GM18508 (cell line): ENCODE data around the gene CHST6.

Experiments used
- ATAC-seq: cut with Tn5 transposase; IDR thresholded peaks from one replicate; pipeline ENCODE4 v1.9.1; 2021; ENCODE audit warnings: moderate number of reproducible peaks; ENCODE audit not compliant: insufficient read depth, unreplicated experiment

Gene CHST6

GRCh38 chr16:75478480-75479345 is 16.5 kb downstream of the CHST6 start:
- no peak for ATAC-seq

GRCh38 chr16:75477680-75478473 is 17.4 kb downstream of the CHST6 start:
- no peak for ATAC-seq

GRCh38 chr16:75476817-75477216 is 18.4 kb downstream of the CHST6 start:
- no peak for ATAC-seq

GRCh38 chr16:75475420-75475847 is 19.8 kb downstream of the CHST6 start:
- no peak for ATAC-seq

DNA sequence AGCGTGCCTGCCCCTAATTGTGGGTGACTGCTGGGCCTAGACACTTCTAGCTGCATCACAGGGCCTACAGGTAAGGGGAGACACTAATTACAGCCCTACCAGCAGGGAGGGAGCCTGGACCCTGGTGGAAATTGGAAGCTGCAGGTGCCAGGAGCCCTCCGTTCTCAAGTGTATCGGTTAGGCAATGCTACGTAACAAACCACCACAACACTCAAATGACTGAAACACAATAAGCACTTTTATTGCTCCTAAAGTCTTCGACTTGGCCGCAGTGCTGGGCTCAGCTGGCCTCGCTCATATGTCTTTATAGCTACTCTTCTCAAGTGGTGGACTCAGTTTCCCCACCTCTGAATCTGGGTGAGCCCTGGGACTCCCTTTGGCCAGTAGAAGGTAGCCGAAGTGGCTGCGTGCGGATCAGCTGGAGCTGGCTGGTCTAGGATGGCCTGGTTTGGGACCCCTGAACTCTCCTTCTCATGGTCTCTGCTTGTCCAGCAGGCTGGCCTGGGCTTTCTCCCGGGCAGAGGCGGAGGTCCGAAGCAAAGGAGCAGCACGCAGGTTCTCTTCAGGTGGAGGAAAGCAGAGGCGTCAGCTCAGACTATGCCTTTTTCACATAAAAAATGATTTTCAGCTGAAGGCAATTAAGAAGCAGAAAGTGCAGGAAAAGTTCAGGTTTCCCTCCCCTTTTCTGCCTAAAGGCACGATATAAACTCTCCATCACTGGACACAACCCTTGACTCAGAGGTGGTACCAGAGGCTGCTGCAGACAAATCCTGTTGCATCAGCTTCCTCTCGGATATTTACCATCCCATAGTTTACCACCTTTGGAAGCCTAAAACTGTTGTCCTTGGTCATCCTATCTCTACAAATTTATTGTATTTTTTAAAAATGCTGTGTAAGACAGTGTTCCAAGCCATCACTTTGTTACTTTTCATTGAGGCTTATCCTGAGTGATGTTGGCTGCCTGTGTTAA is 22.0 kb downstream of the CHST6 start:
- ATAC-seq = no peak

GRCh38 chr16:75471723-75472633 is 23.3 kb downstream of the CHST6 start:
- no peak for ATAC-seq

GRCh38 chr16:75466760-75467159 is 28.5 kb downstream of the CHST6 start:
- no peak for ATAC-seq

GRCh38 chr16:75464122-75464918 is 30.9 kb downstream of the CHST6 start, which contains the start of gene TMEM170A:
TSS of gene TMEM170A (minus strand) at chr16:75464689. CDS start at chr16:75464600, 89 bp downstream.
- peak; percentile 88 for ATAC-seq

DNA sequence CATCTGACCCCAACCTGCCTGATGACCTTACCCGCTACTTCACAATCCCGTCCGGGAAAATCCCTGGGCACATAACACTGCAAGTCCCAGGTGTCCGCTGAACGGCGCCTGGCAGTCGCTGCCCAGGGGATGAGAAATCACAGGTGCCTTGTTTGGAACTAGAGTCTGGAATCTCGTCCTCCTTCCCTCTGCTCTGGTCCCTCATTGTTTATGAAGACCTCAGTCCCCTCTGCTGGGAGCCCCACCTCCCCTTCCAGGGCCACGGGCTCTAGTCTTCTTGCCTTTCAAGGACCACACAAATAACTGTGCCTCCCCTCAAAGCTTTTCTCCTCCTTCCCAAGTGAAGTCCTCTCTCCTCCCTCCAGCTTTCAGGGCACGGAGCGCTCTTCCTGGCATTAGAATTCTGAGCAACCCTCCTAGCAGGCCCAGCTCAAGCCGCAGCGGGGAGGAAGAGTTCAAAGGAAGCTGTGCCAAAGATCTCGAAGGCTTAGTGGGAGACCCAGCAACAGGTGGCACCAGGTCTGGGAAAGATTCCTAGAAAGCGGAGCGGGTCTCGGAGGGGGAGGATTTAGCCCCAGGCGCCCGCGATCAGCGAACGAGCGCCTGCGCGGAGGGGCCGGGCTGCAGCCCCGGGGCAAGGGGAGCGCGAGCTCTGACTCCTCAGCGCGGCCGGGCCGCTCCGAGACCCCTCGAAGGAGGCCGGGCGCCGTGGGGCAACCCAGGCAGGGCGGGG is 31.7 kb downstream of the CHST6 start:
- ATAC-seq = peak; percentile 2

GRCh38 chr16:75462806-75463205 is 32.4 kb downstream of the CHST6 start:
- no peak for ATAC-seq

DNA sequence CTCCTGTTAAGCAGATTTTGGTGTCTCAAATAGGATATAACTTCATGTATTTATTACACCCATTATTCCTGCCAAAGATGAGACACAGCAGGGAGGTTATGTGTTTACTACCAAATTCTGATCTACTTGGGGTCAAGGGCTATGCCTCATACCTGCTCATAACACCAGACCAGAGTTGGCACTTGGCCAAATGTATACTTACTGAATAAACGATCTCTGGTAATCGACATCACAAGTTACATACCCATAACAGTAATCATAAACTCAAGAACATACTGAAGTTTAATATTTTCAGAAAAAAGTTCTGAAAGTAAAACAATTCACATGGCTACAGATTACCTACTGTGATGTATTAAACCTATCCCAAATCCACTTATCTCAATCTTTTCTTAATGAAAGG is 33.7 kb downstream of the CHST6 start:
- ATAC-seq = no peak

GRCh38 chr16:75460446-75460845 is 34.8 kb downstream of the CHST6 start:
- ATAC-seq = no peak

DNA sequence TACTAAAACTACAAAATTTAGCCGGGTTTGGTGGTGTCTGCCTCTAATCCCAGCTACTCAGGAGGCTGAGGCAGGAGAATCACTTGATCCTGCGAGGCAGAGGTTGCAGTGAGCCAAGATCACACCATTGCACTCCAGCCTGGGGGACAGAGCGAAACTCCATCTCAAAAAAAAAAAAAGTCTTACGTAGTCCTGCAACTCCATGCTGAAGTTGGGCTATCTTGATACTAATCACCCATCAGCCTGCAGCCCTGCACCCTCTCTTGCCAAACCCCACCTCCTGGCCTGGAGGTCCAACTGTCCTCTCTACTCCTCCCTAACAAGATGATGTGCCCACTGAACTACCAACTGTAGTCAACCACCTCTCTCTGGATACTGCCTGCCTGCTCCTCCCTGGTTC is 35.5 kb downstream of the CHST6 start:
- ATAC-seq = no peak

GRCh38 chr16:75458439-75458838 is 36.8 kb downstream of the CHST6 start:
- no peak for ATAC-seq

DNA sequence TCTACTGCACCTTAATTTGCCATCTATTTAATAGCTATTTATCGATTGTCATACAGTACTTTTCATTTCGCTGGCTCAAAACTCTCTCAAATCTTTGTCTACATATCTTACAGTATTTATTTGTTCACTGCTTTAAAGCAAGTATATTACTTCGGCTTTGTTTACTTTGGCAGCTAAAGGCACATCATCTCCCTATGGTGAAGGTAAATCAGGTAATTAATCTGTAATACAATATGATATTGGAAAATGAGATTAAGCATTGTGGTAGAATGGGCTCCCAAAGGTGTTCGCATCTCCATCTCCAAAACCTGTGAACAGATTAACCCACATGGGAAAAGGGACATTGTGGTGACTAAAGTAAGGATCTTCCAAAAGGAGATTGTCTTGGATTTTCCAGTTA is 37.2 kb downstream of the CHST6 start:
- no peak for ATAC-seq

- no peak for ATAC-seq
Measured at GRCh38 chr16:75457485-75458021, 37.7 kb downstream of the CHST6 start.

DNA sequence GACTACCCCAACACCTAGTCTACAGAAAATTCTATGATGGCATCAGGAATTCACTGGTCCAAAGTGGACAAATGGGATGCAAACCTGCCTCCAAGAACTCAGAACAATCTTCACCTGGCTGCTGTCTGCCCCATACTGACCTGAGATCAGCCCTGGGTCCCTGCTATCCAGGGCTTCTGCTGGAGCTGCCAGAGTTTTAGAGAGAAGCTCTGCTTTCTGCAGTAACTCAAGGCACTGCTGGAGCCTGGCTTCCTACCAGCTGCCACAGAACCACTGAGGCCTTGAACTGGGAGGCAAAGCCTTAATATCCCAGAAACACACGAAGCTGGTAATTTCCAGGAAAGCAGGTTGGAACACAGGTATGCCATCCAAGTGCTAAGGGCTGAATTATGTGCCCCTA is 38.3 kb downstream of the CHST6 start:
- no peak for ATAC-seq
